ENCODE measurements around the gene RNF43. TPM values are rescaled to one million over a fixed set of nuclear protein-coding genes. Genes with fewer than 3 reads are reported as not detected.
"Not testable (repeated sequence)": the region's sequence is repeated elsewhere in the genome, so short reads cannot be mapped to it uniquely, and the experiment has no call there.

RNF43 gene
- total RNA-seq, 1 donor from 2014 or later: not detected

DNA sequence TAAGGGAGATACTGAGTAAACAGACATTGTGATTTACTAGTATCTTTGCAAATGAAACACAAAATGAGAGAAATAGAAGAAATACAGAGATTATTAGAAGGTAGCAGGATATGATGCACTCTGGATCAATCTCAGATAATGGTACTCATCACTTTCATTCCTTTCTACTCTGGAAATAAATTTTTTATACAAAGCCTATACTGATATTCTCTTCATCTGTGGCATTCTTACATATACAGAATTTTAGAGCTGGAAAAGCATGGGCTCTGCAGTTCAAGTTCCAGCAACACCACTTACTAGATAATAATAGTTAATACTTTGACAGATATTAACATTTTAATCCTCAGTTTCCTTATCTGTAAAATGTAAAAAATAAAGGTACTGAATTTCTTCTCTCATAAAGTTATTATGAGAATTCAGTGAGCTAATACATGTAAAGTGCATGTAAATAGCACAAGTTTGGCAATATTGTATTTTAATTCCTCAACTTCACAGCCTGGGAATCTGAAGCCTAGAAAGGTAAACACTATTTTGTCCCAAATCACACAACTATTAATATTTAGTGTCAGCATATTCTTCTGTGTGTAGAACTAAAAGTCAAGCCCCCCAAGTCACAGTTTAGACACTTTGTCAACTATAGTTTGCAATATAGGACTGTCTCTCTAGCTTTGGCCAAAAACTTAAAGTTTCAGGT is 6.5 kb downstream of the RNF43 start:
- DNase-seq (ENCODE audit: low read depth in 2 of 2): no peak

DNA sequence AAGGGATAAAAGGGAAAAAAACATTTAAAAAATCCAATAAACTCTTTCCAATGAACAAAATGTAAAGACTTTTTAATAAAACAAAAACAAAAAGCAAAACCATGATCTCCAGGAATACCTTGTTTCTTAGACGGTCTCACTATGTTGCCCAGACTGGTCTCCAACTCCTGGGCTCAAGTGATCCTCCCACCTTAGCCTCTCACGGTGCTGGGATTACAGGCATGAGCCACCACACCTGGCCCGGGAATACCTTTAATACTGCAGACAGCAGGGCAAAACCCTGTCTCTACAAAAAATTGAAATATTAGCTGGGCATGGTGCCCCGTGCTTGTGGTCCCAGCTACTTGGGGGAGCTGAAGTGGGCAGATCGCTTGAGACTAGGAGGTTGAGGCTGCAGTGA is 7.9 kb downstream of the RNF43 start:
- DNase-seq (ENCODE audit: low read depth in 2 of 2): no peak

DNA sequence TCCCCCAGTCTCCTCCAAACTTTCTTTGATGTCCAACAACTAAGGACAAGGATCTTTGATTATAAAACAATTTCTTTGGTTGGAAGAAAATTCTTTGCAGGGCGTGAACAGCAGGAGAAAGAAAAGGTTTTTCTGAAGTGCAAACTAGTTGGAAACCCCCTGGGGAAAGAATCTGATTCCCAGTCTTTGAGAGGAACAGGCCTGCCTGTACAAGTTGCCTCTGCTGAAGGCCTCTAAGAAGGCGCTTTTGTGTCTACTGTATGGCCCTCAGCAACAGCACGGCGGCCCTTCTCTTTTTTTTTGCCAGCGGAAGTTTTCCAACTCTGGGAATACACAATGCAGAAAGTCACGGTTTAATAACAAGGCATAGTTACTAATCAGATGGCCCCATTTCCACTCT is 14.0 kb downstream of the RNF43 start:
- DNase-seq (ENCODE audit: low read depth in 2 of 2): no peak

DNA sequence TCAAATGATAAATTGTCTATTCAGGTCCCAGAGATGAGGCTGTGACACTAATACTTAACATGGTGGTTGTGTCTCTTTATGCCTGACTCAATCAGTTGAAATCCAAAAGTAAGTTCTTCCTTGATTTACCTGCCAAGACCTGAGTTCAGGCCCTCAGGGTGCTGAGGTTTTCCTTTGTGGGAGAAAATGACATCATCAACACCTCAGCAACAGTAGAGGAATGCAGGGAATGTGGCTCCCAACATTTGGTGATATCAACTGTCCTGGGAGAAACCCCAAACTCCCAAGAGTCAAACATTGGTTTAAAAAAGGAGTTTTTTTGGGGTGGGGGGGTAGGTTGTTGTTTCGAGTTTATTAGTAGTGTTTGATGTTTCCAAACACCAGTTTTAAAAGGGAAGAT is 14.7 kb downstream of the RNF43 start:
- DNase-seq (ENCODE audit: low read depth in 2 of 2): no peak

DNA sequence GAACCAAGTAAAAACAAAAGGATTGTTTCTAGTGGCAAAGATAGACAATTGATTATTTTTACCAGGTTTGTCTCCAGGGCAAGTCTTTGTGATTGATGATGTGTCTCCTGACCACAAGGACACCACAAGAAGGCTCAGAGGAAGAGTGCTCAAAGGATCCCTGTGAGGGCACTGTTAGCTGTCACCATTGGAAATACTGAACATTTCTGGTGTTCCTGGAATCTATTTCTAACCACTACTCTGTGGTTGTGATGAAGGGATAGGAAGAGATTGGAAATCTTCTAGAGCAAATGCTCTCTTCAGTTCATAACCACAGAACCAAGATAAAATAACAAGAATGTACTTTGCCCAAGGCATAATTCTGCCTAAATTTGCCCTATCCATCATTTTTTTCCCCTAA is 15.3 kb downstream of the RNF43 start:
- no peak for DNase-seq (ENCODE audit: low read depth in 2 of 2)

DNA sequence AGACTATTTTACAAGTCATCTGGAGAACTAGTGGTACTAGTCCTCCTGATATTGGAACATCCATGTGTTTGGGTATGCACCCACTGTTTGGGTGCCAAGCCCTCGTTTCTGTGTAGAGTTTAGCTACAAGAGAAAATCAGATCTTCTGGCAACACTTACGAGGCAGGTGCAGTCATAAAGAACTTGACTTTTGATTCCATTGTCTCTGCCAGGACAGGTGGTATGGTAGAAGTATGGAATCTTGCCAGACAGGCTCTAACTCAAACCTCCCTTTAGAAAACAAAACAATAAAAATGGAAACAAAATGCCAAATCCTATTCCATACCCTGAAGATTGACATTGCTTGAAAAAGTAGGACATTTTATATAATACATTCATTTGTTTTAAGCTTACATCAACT is 16.0 kb downstream of the RNF43 start:
- no peak for DNase-seq (ENCODE audit: low read depth in 2 of 2)

DNA sequence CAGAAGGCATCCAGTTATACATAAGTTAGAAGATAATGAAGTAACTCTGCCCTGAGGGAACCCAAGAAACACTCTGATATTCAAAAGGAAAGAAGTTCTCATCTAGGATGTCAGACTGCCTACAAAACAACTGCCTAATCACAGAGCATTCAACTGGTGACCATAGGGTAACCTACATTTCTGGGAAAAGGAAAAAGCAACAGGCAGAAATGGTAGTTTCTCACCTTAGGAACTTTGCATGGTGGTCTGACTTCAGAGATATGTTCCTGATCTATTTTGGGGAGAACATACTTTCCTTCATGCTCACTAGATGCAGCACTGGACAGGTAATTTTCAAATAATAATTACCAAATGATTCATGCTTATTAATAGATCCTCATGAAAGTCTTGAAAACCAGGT is 16.5 kb downstream of the RNF43 start:
- no peak for DNase-seq (ENCODE audit: low read depth in 2 of 2)

DNA sequence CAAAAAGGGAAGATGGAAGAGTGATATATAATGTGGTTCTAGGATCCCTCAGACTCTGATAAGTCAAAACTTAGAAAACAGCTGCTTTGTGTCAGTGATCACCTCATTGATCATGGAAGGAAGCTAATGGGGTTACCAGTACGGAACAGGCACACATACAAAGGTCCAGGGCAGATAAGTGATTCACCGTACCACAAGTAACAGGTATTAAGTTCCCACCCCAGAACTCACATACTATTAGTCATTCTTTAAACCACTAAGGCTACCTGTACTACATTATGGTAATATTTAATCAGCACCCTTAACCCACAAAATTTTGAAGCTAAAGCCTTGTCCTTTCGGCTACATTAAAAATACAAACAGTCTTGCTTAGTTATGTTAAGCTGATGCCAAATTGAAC is 17.4 kb downstream of the RNF43 start:
- DNase-seq (ENCODE audit: low read depth in 2 of 2): no peak

DNA sequence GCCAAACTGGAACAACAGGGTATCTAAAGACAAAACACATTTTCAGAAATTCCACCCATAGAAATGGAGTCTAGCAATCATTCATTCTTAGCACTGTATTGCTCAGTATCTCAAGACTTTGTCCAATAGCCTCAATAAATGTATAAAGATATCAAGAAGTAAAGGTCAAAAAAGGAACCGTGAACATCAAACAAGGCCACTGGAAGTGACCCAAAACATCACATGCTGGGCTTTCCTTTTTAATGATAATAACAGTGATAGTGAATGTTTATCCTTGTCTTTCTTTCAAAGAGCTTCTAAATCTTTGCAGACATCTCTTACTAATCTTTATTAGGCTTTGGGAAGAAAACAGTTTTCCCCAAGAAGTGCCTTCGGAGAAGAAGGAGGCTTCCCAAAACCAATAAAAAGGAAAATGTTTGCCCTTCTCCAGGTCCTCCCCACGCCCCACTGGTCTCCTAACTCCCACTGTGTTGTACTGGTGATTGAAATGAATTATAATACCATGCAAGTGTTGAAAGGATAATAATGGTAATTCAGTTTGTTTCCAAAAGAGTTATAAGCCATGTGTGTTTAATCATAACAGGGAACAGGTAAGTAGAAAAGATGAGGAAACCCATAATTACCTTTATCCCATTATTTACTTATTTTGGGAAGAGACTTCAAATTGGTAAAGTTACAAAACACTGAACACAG is 18.6 kb downstream of the RNF43 start:
- no peak for DNase-seq (ENCODE audit: low read depth in 2 of 2)

DNA sequence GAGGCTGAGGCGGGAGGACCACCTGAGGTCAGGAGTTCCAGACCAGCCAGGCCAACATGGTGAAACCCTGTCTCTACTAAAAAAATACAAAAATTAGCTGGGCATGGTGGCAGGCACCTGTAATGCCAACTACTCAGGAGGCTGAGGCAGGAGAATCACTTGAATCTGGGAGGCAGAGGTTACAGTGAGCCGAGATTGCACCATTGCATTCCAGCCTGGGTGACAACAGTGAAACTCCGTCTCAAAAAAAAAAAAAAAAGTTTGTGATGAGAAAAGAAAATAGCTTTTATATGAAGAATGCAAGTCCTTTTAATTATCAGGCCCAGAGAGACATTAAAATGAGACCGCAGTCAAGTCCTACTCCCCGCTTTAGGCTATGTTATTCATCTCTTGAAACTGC is 19.9 kb downstream of the RNF43 start:
- not testable (repeated sequence) for DNase-seq (ENCODE audit: low read depth in 2 of 2)

DNA sequence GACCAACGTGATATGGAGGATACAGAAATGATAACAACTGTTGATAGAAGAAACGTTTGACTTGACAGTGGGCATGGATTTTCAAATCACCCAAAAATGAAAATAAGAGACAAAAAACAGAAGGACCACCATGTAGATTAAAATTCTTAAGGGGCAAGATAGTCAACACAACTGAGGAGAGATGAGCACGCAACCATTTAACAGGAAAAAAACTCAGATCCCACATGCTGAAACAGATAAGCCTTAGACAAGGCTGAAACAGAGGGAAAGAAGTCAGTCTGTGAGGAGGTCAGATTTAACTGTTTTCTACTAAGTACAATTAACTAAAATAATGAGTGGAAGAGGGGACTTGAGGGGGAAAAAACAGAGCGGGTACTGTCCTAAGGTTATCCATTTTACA is 21.2 kb downstream of the RNF43 start:
- no peak for DNase-seq (ENCODE audit: low read depth in 2 of 2)

DNA sequence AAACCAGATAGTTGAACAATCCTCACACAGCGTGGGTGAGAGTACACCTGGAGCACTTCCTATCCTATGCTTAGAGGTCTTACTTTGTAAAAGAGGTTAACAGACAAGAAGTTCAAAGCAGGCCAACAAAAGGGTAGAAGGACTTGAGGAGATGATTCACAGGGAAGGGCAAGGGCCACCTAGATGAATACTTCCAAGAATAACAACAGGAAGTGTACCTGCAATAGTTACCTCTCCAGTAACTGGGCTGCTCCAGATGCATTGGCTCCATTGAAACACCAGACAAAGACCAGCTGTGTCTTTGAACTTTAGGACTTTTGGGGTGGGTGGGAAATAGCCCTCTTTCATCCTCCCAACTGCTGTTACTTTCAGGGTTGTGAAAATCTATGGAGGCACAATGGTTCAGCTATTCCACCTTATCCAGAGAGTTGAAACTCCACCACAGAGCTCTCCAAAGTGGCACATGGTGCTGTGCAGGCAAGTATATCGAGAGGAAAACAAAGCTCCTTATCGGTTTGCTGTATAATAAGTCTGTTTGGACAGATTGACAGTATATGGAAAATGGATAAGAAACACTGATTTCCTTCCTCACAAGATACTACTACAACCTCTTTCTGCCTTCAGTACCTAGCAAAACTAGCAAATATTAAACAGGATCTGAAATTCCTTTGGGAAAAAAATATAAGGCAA is 22.7 kb downstream of the RNF43 start:
- DNase-seq (ENCODE audit: low read depth in 2 of 2): no peak

DNA sequence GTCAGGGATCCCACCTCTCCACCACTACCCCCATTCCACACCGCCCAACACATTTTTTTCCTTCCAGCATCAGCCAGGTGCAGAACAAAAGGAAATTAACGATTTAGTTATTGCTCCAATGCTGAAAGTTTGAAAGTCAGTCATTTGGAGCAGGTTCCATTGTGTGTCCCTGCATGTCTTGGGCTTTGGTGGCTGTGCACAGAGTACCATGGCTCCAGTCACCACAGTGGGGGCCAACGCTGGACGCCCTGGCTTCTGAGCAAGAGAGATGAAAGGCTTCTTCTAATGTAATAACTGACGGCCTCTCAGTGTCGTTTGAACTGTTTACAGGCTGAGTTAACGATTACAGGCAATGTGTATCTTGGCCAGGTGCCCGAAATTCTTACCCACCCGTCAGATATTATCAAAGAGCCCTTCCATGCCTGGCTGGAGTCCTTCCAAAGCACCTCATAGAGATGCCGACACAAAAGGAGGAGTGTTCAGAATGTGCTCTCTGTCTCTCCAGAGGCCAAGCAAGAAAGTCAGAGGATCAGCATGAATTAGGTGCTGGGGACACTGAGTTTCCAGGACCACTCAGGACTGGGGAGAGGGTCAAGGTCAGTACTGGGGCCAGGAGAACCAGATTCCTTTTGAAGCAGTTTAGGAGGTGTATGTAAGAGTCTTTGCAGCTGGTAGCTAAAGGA is 25.9 kb downstream of the RNF43 start:
- peak; percentile 25 to 85 for DNase-seq (ENCODE audit: low read depth in 2 of 2)

DNA sequence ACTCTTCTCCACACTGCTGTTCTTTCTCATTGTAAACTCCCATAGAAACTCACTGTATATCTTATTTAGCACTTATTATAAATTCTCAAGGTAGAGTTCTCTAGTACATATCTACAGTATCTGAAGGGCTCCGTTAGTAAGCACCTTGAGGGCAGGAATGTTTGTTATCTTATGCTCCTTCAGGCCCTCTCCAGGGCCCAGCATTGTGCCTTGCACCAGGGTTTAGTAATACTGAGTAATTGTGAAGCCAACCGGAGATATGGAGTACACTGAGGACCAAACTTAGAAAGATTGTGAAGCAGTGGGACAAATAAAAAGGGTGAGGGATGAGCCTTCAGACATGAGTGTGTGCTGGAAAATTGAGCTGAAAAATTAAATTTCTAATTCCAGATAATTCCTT is 26.4 kb downstream of the RNF43 start:
- DNase-seq (ENCODE audit: low read depth in 2 of 2): no peak

DNA sequence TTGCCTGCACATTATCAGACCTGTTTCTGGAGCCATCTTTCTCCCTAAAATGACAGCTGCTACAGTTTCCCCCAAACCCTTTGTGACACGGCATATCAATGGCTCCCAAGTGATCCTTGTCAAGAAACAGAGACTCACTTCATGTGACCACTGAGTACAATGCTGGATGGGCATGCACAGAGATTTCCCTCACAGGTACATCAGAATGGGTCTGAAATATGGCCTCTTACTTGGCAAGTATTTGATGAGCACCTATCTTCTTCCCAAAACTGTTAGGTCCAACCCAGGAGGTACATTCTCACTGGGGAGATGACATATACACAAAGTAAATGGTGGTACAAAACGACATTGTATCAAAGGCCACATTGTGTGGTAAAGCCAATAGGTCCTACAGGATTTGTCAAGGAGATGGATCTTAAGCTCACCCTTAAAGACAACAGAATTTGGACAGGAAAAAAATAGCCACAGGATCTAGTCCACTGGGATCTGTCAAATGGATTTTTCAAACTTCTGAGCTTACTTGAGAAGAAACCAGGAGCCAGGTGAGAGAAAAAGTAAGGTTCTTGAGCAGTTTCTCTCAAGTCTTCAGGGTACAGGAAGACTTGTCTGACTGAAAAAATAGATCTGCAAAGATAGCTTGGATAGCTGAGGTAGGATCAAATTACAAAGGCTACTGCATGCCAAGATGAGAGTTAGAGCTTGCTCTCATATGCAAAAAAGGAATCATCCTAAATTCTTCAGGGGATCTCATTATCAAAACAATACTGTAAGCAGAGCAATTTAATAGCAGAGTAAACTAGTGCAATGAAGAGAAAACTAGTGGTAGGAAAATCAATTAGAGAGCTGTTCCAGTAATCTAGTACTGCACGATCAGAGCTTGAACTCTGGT is 28.8 kb downstream of the RNF43 start:
- DNase-seq (ENCODE audit: low read depth in 2 of 2): no peak

DNA sequence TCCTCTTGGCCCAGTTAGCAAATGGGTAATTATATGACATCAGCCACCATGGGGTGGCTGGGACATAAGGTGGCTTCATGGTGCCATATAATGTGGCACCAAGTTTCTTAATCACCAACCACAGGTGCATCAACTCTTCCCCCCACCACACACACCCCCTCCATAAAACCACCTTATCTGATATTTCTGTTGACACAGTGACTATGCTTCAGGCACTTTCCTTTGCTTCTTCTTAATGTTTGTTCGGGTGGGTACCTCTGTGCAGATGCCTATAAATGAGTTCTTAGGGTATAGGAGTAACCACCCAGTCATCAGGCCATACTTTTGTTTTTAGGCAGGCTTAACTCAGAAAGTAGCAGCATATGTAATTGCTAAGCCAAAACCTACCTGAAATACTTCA is 29.5 kb downstream of the RNF43 start:
- DNase-seq (ENCODE audit: low read depth in 2 of 2): no peak

DNA sequence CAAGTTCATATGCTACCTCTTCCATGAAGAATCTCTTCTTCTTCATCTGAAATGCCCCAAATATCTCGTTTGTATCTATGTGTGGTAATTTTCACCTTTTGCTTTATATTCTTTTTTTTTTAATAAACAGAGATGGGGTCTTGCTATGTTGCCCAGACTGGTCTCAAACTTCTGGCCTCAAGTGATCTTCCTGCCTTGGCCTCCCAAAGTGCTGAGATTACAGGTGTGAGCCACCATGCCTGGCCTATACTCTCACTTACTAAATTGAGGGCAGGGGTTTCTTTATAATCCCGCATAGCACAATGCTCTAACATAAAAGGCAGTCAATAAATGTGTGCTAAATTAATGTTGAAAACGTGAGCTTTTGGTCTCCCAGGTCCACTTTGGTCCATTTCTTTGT is 30.6 kb downstream of the RNF43 start:
- DNase-seq (ENCODE audit: low read depth in 2 of 2): no peak

DNA sequence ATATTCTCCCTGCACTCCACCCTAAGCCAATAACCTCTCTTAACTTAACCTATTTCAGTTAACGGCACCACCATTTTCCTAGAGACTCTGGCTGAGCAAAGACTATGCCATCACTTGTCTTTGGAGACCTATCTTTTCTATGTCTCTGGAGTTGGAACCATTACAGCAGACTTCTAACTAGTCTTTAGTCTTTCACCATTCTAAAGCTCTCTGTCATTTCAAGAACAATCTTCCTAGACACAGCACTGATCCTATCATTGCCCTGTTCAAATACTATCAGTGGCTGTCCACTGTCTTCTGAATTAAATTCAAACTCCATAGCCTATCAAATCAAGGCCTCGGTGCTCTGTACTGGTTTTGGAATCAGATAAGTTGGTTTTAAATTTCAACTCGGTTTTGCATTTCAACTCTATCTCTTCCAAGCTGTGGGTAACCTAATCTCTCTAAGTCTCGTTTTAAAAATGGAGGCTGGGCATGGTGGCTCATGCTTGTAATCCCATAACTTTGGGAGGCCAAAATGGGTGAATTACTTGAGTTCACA is 31.9 kb downstream of the RNF43 start:
- no peak for DNase-seq (ENCODE audit: low read depth in 2 of 2)

DNA sequence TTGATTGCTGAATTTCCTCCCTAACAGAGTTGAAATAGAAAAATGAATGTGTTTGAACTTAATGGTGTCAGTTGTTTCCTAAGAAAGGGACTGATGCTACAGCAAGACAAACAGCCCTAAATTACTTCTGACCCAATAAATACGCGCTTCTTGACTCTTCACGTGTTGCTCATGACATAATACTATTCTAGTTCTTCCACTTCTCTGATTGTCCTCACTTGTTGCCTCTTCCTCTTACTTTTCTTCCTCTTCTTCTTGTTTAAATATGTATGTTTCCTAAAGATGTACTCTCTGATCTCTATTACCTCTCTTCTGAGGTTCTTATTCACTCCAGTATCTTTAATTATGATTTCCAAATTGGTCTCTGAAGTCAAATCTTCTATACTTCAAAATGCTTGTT is 32.4 kb downstream of the RNF43 start:
- DNase-seq (ENCODE audit: low read depth in 2 of 2): no peak

DNA sequence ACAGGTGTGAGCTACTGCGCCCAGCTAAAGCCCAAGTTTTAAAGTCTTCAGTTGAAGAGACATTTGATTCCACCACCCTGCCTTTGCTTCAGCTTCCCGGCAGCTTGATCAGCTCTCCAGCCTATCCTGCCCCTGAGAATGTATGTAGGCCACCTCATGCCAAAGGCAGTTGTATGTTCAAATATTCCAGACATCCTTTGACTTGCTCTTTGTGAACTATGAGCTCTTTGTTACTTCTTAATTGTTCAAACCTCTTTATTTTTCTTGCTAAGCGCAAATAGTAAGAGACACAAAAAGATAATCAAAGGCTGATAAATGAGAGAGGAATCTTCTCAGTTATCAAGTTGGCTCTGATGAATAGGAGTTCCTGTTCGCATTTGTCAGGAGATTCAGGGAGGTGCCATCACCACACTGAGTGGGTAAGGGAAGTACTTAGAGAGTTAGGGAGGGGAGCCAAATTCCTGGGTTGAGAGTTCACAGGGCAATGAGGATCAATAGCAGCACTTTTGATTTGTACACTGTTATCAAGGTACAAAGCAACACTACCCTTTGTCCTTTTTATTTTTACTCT is 33.4 kb downstream of the RNF43 start:
- DNase-seq (ENCODE audit: low read depth in 2 of 2): no peak

DNA sequence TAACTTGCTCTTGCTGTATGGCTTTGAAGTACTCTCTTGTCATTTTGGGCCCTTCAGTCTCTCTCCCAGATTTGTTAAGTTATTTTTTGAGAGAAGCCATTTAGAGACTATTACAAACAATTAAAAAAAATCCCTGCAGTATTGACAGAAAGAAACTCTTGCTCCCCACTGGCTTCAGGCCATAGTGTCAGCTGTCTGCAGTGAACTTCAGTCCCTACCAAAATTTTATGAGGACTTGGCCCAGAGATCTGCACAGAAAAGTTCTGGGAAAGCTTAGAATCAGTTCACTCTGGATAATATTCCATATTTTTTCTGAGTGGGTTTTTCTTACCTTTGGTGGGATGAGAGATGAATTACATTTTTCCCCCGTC is 34.5 kb downstream of the RNF43 start:
- DNase-seq (ENCODE audit: low read depth in 2 of 2): no peak
